ENCODE results near the gene ZNF786.
A peak's percentile ranks its signal among the peaks of the same experiment; 100 is the strongest.
"Not testable (repeated sequence)": the region's sequence is repeated elsewhere in the genome, so short reads cannot be mapped to it uniquely, and the experiment has no call there.

The ZNF786 gene

DNA sequence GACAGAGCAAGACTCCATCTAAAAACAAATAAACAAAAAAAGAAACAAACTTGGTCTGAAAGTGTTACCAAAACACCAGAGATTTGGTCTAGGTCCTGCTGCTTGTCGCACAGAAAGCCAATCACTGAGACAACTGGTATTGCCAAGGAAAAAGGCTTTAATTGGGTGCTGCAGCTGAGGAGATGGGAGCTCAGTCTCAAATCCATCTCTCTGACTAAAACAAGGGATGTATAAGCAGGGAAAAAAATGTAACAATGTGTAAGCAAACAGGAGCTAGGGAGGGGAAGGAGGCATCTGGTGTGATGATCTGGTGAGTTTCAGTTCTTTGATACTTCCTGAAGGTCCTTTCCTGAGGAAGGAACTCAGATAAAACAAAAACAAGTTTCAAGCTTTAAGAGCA, 53.8 kb downstream of the ZNF786 start:
- DNase-seq (ENCODE audit: low read depth in 1 of 2, low spot score in 1 of 2), result no peak

DNA sequence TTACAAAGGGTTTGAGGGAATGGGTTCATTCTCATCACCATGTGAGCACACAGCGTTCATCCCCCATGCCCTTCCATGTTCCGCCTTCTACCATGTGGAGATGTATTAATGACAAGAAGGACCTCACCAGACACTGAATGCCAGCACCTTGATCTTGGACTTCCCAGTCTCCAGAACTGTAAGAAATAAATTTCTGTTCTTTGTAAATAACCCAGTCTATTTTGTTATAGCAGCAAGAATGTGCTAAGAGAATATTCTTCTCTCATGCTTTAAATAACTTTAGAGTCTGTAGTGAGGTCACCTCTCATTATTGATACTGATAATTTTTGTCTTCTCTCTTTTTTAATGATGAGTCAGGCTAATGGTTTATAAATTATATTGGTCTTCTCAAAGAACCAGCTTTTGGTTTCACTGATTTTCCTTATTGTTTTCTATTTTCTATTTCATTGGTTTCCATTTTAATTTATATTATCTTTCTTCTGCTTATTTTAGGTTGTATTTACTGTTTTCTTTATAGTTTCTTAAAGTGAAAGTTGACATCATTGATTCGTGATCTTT, 59.1 kb downstream of the ZNF786 start:
- DNase-seq (ENCODE audit: low read depth in 1 of 2, low spot score in 1 of 2), result no peak

DNA sequence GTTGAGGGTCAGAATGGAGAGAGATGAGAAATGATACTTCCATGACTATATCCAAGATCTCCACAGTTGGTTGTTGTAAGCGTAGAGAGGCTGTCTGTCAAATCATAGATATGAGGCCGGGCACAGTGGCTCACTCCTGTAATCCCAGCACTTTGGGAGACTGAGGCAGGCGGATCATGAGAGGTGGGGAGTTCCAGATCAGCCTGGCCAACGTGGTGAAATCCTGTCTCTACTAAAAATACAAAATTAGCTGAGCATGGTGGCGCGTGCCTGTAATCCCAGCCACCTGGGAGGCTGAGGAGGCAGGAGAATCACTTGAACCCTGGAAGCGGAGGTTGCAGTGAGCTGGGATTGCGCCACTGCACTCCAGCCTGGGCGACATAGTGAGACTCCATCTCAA, 60.1 kb downstream of the ZNF786 start:
- not testable (repeated sequence) for DNase-seq (ENCODE audit: low read depth in 1 of 2, low spot score in 1 of 2)

DNA sequence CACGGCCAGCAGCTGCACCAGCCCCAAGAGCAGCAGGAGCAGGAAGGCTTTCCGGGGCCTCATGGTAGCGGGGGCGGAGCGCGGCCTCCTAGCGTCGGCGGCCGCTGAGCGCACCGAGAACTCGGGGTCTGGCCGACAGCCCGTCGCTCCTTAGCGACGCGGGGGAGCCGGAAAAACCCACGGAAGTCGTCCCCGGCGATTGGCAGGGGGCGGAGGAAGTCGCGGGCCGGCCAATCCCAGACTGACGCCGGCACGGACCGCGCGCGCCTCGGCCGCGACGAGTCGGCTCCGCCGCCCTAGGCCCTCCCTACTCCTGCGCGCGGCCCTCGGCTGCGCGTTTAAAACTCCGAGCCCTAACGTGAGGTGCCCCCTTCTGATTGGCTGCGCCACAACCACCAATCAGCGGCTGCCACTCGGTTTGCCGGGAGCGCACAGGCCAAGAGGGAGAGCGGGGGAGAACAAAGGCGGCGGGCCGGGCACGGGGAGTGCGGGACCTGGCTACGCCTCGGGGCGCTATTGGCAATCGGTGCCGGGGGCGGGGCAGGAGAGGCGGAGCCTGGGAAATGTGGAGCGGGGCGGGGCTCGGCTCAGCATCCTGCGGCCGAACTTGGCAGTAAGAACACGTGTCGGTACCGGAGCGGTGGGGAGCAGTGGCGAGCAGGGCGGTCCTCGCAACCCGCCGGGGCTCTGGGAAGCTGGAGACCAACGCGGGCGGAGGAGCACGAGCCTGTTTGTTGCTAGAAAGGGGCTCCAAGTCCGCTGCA, 62.0 kb downstream of the ZNF786 start, which contains the start of gene PDIA4:
Gene PDIA4, minus strand, starts transcription at position 160 of the 764 bp plus-strand sequence. Its CDS starts 97 bp downstream, at position 63.
- DNase-seq (ENCODE audit: low read depth in 1 of 2, low spot score in 1 of 2), result peak; percentile 99

GRCh38 chr7:149027611-149028345, 62.7 kb downstream of the ZNF786 start:
- DNase-seq (ENCODE audit: low read depth in 1 of 2, low spot score in 1 of 2), result no peak

DNA sequence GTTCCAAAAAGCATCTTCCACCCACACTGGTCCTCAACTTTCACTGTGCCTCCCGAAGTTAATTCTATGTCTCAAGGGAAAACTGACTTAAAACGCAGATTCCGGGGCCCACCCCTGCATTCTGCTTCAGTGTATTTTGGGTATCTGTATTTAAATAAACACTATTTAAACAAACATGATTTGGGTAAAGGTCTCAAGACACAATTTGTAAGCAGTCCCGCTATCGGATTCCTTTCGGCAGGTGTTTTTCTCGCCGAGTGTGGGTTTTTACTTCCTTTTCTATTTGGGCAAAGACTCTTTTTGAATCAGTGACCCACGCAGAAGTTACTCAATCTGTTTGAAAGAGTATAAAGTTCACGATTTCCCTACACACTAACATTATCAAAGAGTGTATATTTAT, 63.5 kb downstream of the ZNF786 start:
- DNase-seq (ENCODE audit: low read depth in 1 of 2, low spot score in 1 of 2), result no peak

GRCh38 chr7:149023662-149024061, 66.9 kb downstream of the ZNF786 start:
- DNase-seq (ENCODE audit: low read depth in 1 of 2, low spot score in 1 of 2), result no peak

DNA sequence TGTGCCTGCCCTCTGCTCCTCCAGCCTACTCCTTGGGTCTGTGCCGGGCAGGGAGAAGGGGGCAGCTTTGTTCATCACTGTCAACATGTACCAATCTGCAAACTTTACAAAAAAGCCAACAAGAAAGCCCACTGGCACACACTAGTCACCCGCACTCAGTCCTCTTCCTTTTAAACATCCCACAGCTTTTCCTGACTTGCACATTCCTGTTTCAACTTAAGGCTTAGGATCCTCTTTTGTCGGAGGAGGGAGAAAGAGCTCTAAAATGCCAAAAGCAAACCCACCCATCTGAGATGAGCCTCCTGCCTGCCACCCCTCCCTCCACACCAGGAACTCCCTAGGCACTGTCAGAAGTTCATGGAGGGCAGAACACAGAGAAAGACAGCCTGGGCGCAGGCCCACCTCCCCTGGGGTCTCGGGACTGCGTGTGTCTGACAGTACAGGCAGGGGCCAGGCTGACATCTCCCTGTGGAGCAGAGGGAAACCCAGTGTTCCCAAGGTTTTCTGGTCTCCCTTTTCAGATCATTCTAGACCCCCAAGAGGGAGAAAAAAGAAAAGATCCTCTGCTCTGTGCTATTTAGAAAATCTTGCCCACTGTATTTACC, 67.7 kb downstream of the ZNF786 start:
- no peak for DNase-seq (ENCODE audit: low read depth in 1 of 2, low spot score in 1 of 2)

GRCh38 chr7:149021725-149022062, 68.8 kb downstream of the ZNF786 start:
- no peak for DNase-seq (ENCODE audit: low read depth in 1 of 2, low spot score in 1 of 2)

DNA sequence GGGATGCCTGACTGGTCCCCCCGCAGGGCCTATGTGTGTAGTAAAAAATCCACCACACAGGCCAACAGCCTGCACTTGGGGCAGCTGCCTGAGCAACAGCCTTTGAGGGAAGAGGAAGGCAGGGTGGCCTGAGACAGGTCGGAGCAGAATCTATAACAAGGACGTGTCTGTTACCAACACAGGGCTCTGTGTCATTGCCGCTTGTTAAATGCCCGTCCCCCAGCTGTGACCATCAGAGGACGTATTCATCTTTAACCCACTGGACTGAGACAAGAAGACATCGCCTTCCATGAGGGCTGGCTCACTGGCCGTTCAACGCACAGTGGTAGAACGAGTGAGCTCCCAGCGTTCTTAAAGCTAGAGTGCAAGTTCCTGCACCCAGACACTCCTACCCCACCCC, 70.0 kb downstream of the ZNF786 start:
- no peak for DNase-seq (ENCODE audit: low read depth in 1 of 2, low spot score in 1 of 2)

Data from activated T-helper 1 cell treated with anti-CD3 and anti-CD28 coated beads, Interleukin-2, amount 50 U/mL, for 16 hours (primary cell).